Stimulated activated naive CD8-positive, alpha-beta T cell treated with anti-CD3 and anti-CD28 coated beads, Interleukin-15, Interleukin-2, amounts not matched to agents 100 ng/mL and 50 ng/mL, for 24 hours (primary cell): ENCODE results near the gene SPON2.

Experiments
- H3K27ac Mint-ChIP-seq: one replicate; pipeline ENCODE4 v1.8.0; 2021; ENCODE audit warnings: mild to moderate bottlenecking, mixed read lengths
- H3K27me3 Mint-ChIP-seq: one replicate; pipeline ENCODE4 v1.8.0; 2021; ENCODE audit warnings: mixed read lengths
- H3K36me3 Mint-ChIP-seq: one replicate; pipeline ENCODE4 v1.8.0; 2021; ENCODE audit warnings: low read depth, mixed read lengths
- H3K4me1 Mint-ChIP-seq: one replicate; pipeline ENCODE4 v1.8.0; 2021; ENCODE audit warnings: low read depth, mixed read lengths
- H3K4me3 Mint-ChIP-seq: one replicate; pipeline ENCODE4 v1.8.0; 2021; ENCODE audit warnings: mild to moderate bottlenecking, mixed read lengths
- H3K9me3 Mint-ChIP-seq: one replicate; pipeline ENCODE4 v1.8.0; 2021; ENCODE audit warnings: mixed read lengths

The SPON2 gene

DNA sequence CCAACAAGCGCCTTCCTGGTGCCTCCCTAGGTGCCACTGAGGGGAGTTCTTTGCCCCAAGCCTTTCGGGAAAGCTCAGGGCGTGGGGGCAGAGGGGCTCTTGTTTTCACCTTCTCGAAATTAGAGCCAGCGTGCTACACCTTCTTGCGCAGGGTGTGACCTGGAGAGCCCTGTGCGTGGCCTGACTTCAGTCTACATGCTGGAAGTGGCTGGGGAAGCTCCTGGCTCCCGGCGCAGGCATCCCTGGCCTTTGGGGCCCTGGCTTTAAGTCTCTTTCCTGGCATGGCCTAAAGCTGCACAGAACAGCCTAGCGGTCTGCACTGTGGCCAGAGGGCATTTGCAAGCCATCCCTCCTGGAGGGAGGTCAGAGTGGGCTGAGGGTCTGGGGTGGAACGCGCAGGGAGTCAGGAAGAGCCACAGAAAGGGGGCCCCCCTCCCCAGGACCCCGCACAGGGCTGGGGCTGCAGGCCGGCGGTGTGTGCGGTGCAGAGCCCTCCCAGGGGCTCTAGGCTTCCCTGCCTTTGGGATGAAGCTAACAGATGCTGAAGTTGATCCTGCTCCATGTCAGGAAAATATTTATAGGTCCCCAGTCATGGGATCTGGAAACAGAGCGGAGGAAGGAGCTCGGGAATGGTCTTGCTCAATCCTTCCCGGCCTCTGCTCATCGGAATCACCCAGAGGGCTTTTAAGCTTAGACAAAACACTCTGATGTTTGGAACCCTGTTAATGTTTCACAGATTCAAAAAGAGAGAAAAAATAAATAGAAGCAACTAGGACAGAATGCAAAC is 781 bp upstream of the SPON2 start:
- no peaks in the 10 kb centered on the region for H3K36me3 Mint-ChIP-seq
- peaks cover 12% of the 10 kb centered on the region for H3K4me1 Mint-ChIP-seq
- peaks cover 11% of the 10 kb centered on the region for H3K27me3 Mint-ChIP-seq
- no peak overlapping the region for H3K27ac Mint-ChIP-seq
- no peak overlapping the region for H3K4me3 Mint-ChIP-seq
- no peaks in the 10 kb centered on the region for H3K9me3 Mint-ChIP-seq

DNA sequence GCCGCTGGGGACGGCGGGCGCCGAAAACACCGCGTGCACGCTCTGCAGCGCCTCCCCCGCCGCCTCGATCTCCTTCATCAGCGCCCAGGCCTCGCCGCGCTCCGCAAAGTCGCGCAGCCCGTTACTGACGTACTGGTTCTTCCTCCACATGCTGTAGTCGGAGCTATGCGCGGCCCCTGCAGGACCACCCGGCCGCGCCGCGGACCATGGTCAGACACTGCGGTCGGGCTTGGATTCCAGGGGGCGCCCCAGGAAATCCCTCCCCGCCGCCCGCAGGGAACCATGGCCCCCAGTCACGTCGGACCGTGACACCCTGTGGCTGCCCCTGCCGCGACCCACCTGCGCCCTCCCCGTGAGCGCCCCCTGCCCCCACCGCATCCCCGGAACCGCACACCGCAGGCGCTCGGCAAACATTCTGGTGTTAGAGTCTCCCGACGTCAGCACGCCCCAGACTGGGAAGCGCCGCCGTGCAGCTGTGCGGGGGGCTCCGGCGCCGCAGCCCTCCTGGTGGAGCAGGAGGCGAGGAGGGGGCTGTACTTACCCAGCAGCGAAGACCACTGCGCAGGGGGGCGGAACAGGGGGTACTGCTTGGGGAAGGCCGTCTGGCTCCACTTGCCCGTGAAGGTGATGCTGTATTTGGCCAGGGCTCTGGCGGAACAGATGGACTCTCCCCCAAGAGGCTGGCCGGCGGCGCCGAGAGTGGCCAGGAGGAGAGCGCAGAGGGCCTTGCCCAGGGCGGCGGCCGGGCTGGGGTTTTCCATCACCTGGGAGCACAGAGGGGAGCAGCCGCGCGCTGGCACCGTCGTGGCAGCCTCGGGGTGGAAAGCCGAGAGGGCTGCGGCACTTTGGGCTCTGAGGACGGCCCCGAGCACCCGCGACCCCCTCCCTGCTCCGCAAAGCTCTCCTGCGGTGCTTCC is 814 bp downstream of the SPON2 start:
- Mint-ChIP-seq H3K9me3 (no peaks in the 10 kb centered on the region), H3K4me1 (peaks cover 10% of the 10 kb centered on the region), H3K36me3 (no peaks in the 10 kb centered on the region), H3K27me3 (peaks cover 11% of the 10 kb centered on the region), H3K27ac (no peak overlapping the region), H3K4me3 (peak overlapping the region; percentile 45)

DNA sequence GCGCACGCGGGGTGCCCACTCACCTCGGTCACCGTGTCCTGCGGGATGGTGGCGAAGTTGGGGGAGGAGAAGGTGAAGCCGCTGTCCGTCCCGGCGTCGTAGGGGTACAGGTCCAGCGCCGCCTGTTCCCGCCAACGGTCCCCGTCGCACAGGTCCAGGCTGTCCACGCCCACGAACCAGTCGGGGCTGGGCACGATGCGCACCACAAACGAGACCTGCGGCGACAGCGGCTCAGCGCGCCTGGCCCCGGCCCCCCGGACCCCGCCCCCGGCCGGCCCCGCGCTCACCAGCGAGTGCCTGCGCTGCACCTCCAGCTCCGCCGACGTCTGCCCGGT is 1.4 kb downstream of the SPON2 start:
- H3K4me1 Mint-ChIP-seq: peaks cover 6% of the 10 kb centered on the region
- peaks cover 11% of the 10 kb centered on the region for H3K27me3 Mint-ChIP-seq
- H3K4me3 Mint-ChIP-seq: no peak overlapping the region
- no peak overlapping the region for H3K27ac Mint-ChIP-seq
- no peaks in the 10 kb centered on the region for H3K36me3 Mint-ChIP-seq
- H3K9me3 Mint-ChIP-seq: no peaks in the 10 kb centered on the region

DNA sequence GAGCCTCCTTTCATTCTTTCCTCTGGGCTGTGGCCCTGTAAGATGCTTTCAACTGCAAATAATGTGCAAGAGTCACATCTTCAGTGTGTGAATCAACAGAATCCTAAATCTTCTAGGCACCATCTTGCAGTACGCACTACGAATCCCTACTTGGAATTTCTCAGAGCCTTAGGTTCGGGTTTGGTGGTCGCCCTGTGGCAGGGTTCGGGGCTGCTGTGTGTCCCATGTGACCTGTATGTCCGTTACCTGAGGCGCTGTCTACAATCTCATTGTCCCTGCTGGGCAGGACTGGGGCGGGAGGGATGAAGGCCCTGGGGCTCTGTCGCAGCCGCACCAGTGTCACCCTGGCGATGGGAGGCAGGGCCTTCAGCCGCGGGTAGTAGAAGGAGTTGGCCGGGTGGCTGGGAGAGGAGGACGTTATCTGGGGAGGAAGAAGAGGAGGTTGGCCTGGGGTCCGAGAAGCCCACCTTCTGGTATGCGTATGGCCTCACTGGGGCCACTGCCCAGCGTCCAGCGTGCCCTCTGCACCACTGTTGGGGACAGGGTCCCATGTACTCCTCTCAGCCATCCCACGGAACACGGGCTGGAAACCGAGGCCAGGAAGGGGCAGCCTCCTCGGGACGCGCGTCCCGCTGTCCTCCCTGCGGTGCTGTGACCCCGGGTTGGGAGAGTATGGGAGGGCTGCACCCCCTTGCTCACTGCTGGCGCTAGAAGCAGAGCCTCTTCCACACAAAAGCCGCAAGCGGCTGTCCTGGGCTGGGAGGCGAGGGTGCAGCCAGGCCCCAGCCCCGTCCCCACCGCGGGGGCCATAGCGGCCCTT is 2.0 kb downstream of the SPON2 start:
- no peak overlapping the region for H3K4me3 Mint-ChIP-seq
- H3K36me3 Mint-ChIP-seq: no peaks in the 10 kb centered on the region
- no peak overlapping the region for H3K27ac Mint-ChIP-seq
- H3K9me3 Mint-ChIP-seq: no peaks in the 10 kb centered on the region
- H3K4me1 Mint-ChIP-seq: peaks cover 6% of the 10 kb centered on the region
- peaks cover 11% of the 10 kb centered on the region for H3K27me3 Mint-ChIP-seq

DNA sequence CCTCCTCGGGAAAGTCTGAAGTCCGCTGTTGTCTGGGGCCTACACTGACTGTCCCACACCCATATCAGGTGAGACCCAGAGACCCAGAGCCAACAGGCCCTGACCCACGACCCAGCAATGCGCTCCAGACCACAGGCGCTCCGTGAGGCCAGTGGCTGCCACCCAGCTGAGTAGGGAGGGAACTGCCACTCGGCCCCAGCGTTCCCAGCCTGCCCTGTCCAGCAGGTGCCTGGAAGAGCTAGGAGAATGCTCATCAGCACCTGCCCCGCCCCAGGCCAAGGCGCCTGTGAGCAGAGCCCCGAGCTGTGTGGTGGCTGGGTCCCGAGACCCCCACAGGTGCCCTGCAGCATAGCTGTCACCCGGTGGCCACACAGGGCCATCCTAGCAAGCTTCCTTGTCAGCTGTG is 2.7 kb downstream of the SPON2 start:
- no peaks in the 10 kb centered on the region for H3K9me3 Mint-ChIP-seq
- no peak overlapping the region for H3K27ac Mint-ChIP-seq
- peaks cover 6% of the 10 kb centered on the region for H3K4me1 Mint-ChIP-seq
- no peak overlapping the region for H3K4me3 Mint-ChIP-seq
- H3K27me3 Mint-ChIP-seq: peaks cover 11% of the 10 kb centered on the region
- no peaks in the 10 kb centered on the region for H3K36me3 Mint-ChIP-seq

DNA sequence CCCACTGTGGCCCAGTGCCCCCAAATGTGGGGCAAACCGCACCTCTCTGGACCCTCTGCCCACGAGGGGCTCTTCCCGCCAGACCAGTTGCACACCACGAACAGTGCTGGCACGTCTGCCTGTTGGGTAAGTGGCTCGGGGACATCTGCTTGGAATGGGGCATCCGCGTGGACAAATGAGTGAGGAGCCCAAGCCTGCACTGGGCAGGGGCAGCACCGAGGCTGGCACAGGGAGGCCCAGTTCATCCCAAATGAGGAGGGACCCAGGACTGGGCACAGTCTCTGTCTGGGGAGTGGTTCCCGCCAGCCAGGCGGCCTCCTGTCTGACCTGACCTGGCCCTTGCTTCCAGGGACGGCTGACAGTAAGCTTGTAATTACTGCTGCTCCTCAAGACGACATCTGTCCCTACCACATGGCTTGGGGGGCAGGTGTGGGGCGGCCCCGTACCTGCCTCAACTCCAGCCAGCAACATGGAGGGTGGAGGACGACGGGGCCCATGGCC is 3.2 kb downstream of the SPON2 start:
- H3K27ac Mint-ChIP-seq: no peak overlapping the region

DNA sequence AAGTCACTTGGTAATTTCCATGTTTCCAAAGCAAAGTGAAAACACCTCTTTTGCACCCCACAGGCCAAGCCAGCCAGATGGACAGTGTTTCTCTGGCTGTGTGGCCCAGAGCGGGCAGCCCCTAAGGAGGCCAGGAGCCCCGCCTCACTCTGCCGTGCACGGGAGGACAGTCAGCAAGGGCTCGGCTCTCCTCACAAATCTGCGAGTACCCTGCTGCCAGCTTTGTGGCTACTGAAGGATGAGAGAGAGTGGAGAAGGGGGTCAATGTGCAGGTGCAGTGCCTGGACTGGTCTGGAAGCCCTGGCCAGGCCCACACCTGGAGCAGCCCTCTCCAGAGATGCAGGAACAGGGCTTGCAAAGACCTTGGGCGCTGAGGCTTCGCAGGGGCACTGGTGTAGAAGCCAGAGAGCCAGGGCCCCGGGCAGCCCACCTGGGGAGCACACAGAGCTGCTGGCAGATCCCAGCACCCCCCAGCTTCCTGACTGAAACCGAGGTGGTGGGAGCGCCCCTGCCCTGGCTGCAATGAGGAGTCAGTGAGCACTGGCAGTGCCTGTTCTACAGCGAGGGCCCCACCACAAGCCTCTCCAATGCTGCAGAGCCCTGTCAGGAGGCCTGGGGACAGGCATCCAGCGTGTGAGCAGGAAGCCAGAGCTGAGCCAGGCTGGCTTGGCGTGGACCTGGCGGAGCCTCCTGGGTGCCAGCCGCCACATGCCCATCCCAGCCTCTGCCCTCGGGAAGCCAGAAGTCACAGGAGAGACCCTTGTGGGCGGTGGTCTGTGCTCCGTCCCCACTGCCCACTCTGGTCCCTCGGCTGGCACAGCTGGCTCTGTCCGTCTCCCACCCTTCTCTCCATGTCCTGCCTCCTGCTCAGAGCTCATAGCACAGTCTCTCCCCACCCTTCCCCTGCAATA is 3.9 kb downstream of the SPON2 start:
- no peak overlapping the region for H3K27ac Mint-ChIP-seq
- H3K4me3 Mint-ChIP-seq: peak overlapping the region; percentile 80
- H3K9me3 Mint-ChIP-seq: no peaks in the 10 kb centered on the region
- no peaks in the 10 kb centered on the region for H3K36me3 Mint-ChIP-seq
- peaks cover 8% of the 10 kb centered on the region for H3K4me1 Mint-ChIP-seq
- peaks cover 6% of the 10 kb centered on the region for H3K27me3 Mint-ChIP-seq

More for the DNA sequence above, 3.2 kb downstream of the SPON2 start:
- H3K9me3 Mint-ChIP-seq: no peaks in the 10 kb centered on the region
- H3K36me3 Mint-ChIP-seq: no peaks in the 10 kb centered on the region
- H3K4me3 Mint-ChIP-seq: no peak overlapping the region
- peaks cover 6% of the 10 kb centered on the region for H3K4me1 Mint-ChIP-seq
- peaks cover 11% of the 10 kb centered on the region for H3K27me3 Mint-ChIP-seq

DNA sequence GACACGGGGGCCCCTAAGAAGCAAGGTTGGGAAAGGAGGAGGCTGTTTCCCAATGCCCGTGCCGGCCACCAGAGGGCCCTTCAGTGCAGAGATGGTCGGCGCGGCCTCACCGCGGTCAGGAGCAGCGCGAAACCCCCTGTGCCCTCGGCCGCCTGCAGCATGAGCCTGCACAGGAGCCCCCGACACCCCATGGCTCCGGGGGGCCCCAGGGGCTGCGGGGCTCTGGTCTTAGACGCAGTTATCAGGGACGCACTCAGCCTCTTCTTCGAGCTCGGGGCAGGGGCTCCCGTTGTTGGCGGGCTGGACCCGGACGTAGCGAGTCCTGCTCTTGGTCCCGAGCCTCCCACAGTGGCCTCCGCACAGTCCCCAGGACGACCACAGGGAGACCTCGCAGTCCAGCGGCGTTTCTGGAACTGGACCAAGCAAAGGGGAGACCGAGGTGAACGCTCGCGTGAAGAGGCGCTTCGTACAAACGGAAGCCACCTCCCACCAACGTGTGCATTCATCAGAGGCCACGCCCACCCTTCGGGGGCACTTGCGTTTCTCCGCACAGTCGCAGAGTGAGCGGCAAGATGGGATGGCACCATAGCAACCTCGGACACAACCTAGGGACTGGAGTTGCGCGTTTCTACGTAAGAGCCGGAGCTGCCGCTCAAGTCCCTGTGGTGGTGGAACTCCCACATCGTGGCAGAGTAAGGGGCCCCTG is 5.0 kb downstream of the SPON2 start:
- no peaks in the 10 kb centered on the region for H3K36me3 Mint-ChIP-seq
- H3K4me1 Mint-ChIP-seq: peaks cover 11% of the 10 kb centered on the region
- peaks cover 5% of the 10 kb centered on the region for H3K27me3 Mint-ChIP-seq
- H3K4me3 Mint-ChIP-seq: peak overlapping the region; percentile 80
- no peaks in the 10 kb centered on the region for H3K9me3 Mint-ChIP-seq
- H3K27ac Mint-ChIP-seq: peak overlapping the region; percentile 81

DNA sequence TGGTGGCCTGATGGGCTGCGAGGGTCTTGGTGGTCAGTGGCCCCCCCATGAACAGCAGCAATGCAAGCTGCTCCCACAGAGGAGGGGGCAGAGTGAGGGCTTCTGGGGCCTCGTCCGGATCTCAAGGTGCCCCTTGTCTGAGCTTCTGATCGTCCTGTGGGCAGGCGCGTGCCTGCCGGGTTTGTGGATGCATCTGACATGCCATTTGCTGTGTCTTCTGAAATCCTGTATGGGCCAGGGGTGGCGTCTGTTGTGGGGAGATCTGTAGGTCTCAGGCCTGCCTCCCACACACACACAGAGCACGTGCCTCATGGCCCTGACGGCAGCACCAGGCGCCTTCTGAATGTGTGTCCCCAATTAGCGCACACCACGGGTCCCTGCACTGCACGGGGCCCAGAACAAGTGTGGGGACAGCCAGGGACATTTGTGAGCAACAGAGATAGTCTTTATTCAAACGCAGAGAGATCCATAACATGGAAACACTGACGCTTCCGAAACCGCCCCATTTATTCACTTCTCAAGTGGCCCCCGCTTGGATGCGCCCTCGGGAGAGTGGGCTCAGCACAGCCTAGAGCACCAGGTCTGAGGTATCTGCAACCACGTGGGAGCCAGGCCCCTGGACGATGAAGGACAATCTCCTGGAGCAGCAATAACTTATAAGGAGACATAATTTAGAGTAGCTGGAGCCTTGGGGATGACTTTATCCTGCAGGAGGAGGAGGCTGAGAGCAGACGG is 5.7 kb downstream of the SPON2 start:
- Mint-ChIP-seq H3K36me3 (no peaks in the 10 kb centered on the region), H3K9me3 (no peaks in the 10 kb centered on the region), H3K4me3 (peak overlapping the region; percentile 80), H3K27me3 (peaks cover 5% of the 10 kb centered on the region), H3K27ac (peak overlapping the region; percentile 81), H3K4me1 (peaks cover 11% of the 10 kb centered on the region)

DNA sequence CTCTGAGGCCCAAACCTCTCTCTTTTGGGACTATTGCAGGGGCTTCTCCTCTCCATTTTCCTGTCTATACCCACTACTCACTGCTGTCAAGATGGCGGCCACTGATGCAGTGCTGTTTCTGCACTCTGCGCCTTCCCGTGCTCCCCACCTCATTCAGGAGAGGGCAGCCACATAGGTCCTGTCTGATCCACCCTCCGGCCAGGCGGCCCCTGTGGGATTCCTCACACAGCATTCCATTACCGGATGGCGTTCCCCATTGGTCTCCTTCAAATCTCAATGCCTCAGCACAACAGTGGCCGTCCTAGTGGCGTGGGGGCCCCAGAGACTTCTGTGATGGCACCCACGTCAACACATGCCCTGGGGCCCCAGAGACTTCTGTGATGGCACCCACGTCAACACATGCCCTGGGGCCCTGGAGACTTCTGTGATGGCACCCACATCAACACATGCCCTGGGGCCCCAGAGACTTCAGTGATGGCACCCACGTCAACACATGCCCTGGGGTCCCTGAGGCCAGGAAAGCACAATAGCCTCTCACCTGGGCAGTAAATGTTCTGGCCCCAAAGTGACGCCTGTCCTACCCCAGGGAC is 7.3 kb downstream of the SPON2 start:
- peaks cover under 1% of the 10 kb centered on the region for H3K27me3 Mint-ChIP-seq
- H3K9me3 Mint-ChIP-seq: no peaks in the 10 kb centered on the region
- peaks cover 11% of the 10 kb centered on the region for H3K4me1 Mint-ChIP-seq
- no peak overlapping the region for H3K4me3 Mint-ChIP-seq
- no peaks in the 10 kb centered on the region for H3K36me3 Mint-ChIP-seq
- no peak overlapping the region for H3K27ac Mint-ChIP-seq

DNA sequence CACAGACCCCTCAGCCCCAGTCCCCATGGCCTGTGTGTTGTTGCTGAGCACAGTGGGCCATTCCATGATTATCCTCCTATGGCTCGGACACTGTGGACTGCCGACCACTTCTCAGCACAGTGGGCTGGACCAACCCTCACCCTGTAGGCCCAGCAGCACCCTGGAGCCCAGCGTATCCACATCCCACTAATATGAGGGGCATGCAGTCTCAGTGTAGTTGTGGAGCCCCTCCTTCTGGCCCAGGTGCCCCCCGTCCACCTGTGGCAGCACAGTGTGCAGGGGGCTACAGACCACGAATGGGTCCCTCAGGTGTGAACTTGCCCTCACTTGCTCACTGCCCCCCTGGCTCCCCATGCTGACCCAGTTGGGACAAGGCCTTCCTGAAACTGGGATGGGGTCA is 7.9 kb downstream of the SPON2 start:
- no peaks in the 10 kb centered on the region for H3K27me3 Mint-ChIP-seq
- H3K36me3 Mint-ChIP-seq: no peaks in the 10 kb centered on the region
- H3K4me3 Mint-ChIP-seq: no peak overlapping the region
- no peaks in the 10 kb centered on the region for H3K9me3 Mint-ChIP-seq
- H3K27ac Mint-ChIP-seq: no peak overlapping the region
- peaks cover 11% of the 10 kb centered on the region for H3K4me1 Mint-ChIP-seq

DNA sequence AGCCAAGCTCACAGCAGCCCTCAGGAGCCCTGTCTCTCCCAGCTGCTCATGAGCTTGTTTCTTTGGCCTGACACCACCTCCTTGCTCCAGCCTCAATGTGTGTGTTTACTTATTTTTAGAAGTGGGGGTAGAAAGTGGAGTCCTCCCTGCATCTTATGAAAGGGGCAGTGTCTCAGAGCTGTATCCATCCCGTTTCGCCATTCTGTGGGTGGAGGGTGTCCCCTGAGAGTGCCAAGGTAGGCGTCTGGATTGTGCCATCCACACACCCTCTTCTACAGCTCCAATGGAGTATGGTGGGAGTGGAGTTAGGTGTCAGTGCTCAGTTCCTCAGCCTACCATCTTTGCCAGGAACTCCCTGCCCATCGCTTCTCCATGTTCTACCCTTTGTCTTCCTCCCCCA is 8.3 kb downstream of the SPON2 start:
- Mint-ChIP-seq H3K36me3 (no peaks in the 10 kb centered on the region), H3K4me3 (no peak overlapping the region), H3K4me1 (peaks cover 11% of the 10 kb centered on the region)

DNA sequence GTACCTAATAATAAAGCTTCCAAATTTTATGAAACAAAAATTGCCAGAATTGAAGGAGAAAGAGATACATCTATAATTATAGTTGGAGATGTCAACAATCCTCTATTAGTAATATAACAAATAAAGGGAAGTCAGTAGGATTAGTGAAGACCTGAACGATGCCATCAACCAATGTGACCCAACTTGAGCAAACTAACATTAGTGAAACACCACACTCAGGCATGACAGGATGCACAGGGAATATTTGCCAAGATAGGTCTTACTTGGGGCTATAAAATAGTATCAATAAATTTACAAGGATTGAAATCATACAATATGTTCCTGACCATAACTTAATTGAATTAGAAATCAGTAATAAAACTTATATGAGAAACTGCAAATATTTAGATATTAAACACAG is 12.0 kb downstream of the SPON2 start:
- peaks cover 9% of the 10 kb centered on the region for H3K9me3 Mint-ChIP-seq
- H3K4me3 Mint-ChIP-seq: no peak overlapping the region
- peaks cover 5% of the 10 kb centered on the region for H3K4me1 Mint-ChIP-seq
- no peaks in the 10 kb centered on the region for H3K27me3 Mint-ChIP-seq
- H3K27ac Mint-ChIP-seq: no peak overlapping the region
- no peaks in the 10 kb centered on the region for H3K36me3 Mint-ChIP-seq

More for the DNA sequence above, 8.3 kb downstream of the SPON2 start:
- no peaks in the 10 kb centered on the region for H3K27me3 Mint-ChIP-seq
- H3K27ac Mint-ChIP-seq: no peak overlapping the region
- no peaks in the 10 kb centered on the region for H3K9me3 Mint-ChIP-seq
